ENCODE measurements around the gene ATF1. TPM values are rescaled to one million over a fixed set of nuclear protein-coding genes. Genes with fewer than 3 reads are reported as not detected.
"Not testable (repeated sequence)": the region's sequence is repeated elsewhere in the genome, so short reads cannot be mapped to it uniquely, and the experiment has no call there.

ATF1 gene
- total RNA-seq, 1 donor from 2014 or later, result 34.6 TPM

- DNase-seq (ENCODE audit: low spot score), result no peak
Observed at GRCh38 chr12:50790081-50790480, 26.2 kb downstream of the ATF1 start.

- no peak for DNase-seq (ENCODE audit: low spot score)
Observed at GRCh38 chr12:50799908-50800307, 36.0 kb downstream of the ATF1 start.

- DNase-seq (ENCODE audit: low spot score), result no peak
Observed at GRCh38 chr12:50803230-50803875, 39.5 kb downstream of the ATF1 start.

GRCh38 chr12:50806176-50806575 lies 42.3 kb downstream of the ATF1 start:
- DNase-seq (ENCODE audit: low spot score), result no peak

- not testable (repeated sequence) for DNase-seq (ENCODE audit: low spot score)
Observed at GRCh38 chr12:50809131-50809530, 45.2 kb downstream of the ATF1 start.

- not testable (repeated sequence) for DNase-seq (ENCODE audit: low spot score)
Observed at GRCh38 chr12:50814921-50815320, 51.0 kb downstream of the ATF1 start.

GRCh38 chr12:50820177-50820576 lies 56.3 kb downstream of the ATF1 start:
- DNase-seq (ENCODE audit: low spot score), result no peak

- DNase-seq (ENCODE audit: low spot score), result no peak
Observed at GRCh38 chr12:50822082-50822481, 58.2 kb downstream of the ATF1 start.

GRCh38 chr12:50823724-50824123 lies 59.8 kb downstream of the ATF1 start:
- DNase-seq (ENCODE audit: low spot score), result not testable (repeated sequence)

GRCh38 chr12:50824914-50825313 lies 61.0 kb downstream of the ATF1 start:
- no peak for DNase-seq (ENCODE audit: low spot score)

GRCh38 chr12:50825372-50825838 lies 61.5 kb downstream of the ATF1 start:
- no peak for DNase-seq (ENCODE audit: low spot score)

GRCh38 chr12:50828121-50828520 lies 64.2 kb downstream of the ATF1 start:
- DNase-seq (ENCODE audit: low spot score), result no peak

GRCh38 chr12:50828886-50829285 lies 65.0 kb downstream of the ATF1 start:
- DNase-seq (ENCODE audit: low spot score), result no peak

- DNase-seq (ENCODE audit: low spot score), result not testable (repeated sequence)
Observed at GRCh38 chr12:50833801-50834200, 69.9 kb downstream of the ATF1 start.

- DNase-seq (ENCODE audit: low spot score), result no peak
Observed at GRCh38 chr12:50839042-50839441, 75.1 kb downstream of the ATF1 start.

GRCh38 chr12:50840809-50841487 lies 77.0 kb downstream of the ATF1 start:
- no peak for DNase-seq (ENCODE audit: low spot score)

- DNase-seq (ENCODE audit: low spot score), result no peak
Observed at GRCh38 chr12:50841716-50842531, 78.0 kb downstream of the ATF1 start.

- DNase-seq (ENCODE audit: low spot score), result peak; percentile 30
Observed at GRCh38 chr12:50842637-50843493, 79.0 kb downstream of the ATF1 start, which contains the start of gene TMPRSS12. TMPRSS12 (plus strand) TSS chr12:50842926; CDS start chr12:50842965, 39 bp downstream.

- no peak for DNase-seq (ENCODE audit: low spot score)
Observed at GRCh38 chr12:50845021-50845647, 81.2 kb downstream of the ATF1 start.

- no peak for DNase-seq (ENCODE audit: low spot score)
Observed at GRCh38 chr12:50848963-50849362, 85.1 kb downstream of the ATF1 start.

- not testable (repeated sequence) for DNase-seq (ENCODE audit: low spot score)
Observed at GRCh38 chr12:50855218-50855617, 91.3 kb downstream of the ATF1 start.
